RCC 7860 (cell line): ENCODE measurements around the gene NPM3.

Experiments used
- DNase-seq: peaks from one replicate; pipeline ENCODE4 v3.0.0-alpha.2; 2015; ENCODE audit warnings: low spot score
- FAIRE-seq: peaks from 2 replicates; lab custom pipeline; 2012; peaks lifted over from hg19 to GRCh38; lab: Jason Lieb, UNC

Gene NPM3

DNA sequence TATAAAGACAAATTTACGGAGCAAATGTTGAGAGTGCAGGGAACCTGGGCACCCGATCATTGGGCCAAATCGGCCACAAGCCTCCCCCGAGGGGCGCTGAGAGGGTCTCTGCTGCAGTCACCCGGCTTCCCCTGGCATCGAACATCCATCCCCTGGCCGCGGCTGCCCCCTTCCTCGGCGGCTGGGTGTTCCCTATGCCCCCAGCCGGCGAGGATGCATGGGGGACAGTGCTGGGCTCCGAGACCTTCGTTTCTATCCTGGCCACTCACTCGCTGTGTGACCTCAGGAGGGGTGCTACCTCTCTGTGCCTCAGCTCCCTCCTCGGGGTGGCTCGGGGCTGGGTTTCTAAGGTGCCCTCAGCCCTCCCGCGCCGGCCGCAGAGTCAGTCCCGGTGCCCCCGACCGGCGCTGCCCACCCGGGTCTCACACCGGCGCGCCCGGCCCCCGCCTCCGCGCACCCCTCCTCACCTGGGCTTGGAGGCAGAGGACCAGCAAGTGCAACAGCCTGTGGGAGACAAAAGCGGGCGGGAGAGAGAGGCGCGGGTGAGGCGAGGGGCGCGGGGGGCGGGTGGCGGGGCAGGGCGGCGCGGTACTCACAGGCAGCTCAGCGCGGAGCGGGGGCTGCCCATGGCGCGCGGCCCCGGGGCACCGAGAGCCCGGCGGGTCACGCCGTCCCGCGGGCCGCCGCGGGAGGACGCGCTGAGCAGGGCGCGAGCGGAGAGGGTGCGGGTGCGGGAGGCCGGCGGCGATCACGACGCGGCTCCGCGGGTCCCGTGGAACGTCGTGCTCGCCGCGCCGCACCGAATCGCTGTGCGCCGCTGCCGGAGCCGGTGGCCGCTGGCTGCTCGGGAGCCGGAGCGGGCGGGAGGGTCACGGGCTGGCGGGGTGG is 7.7 kb downstream of the NPM3 start, which contains the start of gene FGF8:
FGF8 (minus strand) TSS at position 842 of the 888 bp plus-strand sequence; CDS start at position 628, 214 bp downstream.
- no peak for DNase-seq
- no peak for FAIRE-seq

DNA sequence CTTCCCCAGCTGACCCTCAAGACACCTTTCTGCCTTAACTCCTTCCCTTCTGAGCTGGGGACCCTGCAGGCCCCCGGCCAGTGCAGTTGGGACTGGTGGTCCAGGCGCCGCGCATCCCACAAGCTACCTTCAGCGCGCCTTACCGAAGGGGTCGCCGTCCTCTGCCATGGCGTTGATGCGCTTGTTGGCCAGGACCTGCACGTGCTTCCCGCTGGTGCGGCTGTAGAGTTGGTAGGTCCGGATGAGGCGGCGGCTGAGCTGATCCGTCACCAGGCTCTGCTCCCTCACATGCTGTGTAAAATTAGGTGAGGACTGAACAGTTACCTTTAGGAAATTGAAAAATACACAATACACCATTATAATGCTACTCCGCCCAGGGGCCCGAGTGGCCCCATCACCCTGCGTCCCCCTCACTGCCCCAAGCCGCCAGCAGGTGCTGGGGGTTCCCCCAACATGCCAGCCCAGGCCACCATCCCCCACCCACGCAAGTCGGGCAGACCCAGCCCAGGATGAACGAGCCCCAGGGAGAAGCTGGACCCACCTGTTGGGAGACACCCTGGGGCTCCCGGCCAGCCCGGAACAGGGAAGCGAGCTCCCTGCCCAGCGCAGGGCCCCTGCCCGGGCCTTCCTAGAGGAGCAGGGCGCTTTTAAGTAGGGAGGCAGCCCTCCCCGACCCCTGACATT is 8.5 kb downstream of the NPM3 start:
- no peak for FAIRE-seq
- DNase-seq, result no peak

DNA sequence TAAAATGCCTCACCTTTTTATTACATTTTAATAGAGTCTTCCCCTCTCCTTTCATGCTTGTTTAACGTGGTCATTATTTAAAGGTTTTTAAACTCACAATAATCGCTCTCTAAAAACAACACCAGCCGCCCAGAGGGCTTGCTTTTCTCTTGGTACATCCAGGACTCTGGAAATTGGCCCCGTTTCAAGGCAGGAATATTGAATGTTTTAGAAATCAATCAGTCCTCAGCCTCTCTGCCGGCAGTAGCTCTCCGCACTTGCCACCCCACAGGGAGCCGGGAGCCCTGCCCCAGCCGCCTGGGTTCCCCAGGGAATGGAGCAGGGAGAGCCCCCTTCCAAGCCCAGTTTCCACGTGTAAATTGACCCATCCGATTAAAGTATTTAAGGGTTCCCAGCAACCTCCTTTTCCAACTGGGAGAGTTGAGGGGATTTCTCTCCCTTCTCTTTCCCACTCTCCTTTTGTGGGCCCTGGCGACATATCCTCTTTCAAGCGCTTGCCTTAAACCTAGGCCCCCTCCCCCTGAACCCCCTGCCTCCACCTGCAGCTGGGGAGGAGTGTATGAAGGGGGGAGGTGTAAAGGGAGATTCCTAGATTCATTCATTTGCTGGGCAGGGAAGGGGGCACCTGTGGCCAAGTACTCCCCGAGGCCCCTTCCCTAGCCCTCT is 9.2 kb downstream of the NPM3 start:
- FAIRE-seq (no peak), DNase-seq (no peak)

DNA sequence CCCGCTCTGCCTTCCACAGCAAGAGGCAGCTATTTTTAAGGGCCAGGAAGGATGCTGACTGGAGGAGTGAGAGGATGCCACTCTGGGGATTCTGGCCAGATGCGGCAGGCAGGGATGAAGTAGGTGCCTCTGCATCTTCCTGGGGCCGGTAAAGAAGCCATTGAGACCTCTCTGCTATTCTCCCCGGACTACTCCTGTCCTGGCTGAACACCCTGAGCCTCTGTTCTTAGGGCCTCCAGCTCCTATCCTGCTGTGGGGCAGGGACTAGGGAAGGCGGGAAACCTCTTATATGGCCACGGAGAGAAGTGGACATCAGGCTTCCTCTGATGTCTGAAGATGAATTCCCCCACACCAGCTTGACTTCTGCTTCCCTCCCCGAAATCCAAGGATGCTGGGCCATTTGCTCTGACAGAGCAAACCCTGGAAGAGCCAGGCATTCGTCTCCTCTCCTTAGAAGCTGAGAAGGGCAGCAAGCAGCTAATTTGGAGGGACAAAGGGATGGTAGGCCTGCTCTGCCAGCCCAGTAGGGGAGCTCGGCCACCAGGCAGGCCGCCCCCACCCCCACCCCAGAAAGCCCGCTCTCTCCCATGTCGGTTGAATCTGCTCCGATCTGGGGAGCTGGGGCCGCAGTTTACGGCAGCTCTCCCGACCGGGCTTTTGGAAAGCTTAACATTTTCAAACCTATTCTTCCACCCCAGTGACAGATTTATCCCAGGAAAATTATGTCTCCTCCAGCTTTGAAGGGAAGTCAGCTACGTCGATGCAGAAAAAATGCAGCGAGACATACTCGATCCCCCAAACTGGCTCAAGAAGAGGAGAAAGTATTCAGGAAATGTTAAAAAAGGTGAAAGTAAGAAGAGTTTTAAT is 10.1 kb downstream of the NPM3 start:
- no peak for DNase-seq

DNA sequence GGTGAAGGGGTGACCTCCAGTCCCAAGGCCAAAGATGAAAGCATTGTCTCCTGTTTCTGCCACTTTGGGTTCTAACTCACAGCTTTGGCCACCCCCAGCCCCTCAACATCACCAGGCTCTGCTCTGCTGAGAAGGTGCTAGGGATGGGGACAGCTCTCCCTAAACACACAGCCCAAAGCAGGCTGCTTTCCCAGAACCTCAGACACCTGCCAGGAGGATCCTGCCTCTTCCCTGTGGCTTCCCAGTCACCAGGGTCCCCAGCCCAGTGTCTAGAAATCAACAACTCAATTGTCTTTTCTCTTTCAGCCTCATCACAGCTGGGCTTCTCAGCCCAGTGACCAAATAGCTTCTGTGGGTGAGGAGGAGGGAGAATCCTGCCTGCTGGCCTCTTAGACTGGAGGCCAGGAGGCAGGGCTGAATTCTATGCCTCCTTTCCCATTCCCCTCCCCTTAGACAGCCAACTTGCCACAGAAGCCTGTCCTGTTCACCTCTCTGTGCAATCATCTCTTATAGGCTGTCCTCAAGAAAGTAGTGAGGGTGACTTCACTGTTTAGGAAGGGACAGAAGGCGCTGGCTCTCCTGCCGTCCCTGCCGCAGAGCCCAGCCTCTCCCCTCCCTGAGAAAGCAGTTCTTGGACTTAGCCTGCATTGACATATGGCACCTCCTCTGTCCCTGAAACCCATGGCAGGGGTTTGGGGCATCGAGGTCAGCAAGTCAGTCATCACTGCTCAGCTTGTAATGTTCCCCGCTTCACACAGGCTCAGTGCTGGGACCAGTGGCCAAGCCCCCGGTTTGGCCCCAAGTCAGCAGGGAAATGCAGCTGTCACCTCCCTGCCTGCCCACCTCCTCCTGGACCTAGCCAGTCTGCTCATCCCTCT is 11.0 kb downstream of the NPM3 start:
- FAIRE-seq (no peak), DNase-seq (no peak)

More for the DNA sequence above, 10.1 kb downstream of the NPM3 start:
- FAIRE-seq, result no peak

DNA sequence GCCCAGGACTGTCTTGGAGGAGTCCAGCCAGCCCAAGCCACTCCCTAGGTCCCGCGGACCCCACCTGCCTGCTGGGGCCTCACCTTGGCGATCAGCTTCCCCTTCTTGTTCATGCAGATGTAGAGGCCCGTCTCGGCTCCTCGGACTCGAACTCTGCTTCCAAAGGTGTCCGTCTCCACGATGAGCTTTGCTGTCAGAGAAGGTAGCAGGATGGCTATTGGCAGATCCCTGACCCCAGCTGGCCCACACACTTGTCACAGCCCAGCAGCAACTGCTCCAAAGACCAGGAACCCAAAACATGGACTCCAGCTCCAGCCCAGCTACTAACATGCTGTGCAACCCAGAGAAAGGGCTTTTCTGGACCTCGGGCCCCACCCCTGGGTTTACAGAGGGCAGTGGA is 11.9 kb downstream of the NPM3 start:
- no peak for DNase-seq

DNA sequence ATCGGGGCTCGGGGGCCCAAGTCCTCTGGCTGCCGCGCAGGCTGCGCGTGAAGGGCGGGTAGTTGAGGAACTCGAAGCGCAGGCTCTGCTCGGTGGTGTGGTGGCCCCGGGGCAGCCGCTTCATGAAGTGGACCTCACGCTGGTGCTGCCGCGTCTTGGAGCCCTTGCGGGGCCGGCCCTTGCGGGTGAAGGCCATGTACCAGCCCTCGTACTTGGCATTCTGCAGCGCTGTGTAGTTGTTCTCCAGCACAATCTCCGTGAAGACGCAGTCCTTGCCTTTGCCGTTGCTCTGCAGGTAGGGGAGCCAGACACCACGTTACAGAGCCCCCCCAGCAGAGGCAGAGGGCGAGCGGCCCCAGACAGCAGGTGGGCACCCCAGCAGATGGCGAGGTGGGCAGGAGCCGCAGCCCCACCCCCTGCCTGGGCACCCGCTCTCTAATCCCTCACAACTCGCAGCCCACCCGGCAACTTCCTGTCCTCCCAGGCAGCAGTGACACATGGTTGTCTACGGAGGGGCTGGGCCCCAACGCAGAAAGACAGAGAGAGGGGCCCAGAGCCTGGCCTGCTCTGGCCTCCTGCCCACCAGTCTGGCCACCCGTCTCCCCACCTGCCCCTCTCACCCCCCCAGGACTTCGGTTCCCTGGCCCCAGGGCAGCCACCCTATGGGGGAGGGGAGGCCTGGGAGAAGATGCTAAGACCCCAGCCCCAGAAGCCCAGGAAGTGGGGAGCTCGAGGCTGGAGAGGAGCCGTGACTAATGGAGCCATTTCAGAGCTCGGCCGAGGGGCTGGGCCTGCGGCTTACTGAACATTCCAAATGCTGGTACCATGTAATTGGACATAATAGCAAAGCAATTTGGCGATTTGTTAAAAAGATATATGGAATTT is 12.7 kb downstream of the NPM3 start:
- FAIRE-seq (no peak), DNase-seq (no peak)

More for the DNA sequence above, 11.9 kb downstream of the NPM3 start:
- FAIRE-seq, result no peak

DNA sequence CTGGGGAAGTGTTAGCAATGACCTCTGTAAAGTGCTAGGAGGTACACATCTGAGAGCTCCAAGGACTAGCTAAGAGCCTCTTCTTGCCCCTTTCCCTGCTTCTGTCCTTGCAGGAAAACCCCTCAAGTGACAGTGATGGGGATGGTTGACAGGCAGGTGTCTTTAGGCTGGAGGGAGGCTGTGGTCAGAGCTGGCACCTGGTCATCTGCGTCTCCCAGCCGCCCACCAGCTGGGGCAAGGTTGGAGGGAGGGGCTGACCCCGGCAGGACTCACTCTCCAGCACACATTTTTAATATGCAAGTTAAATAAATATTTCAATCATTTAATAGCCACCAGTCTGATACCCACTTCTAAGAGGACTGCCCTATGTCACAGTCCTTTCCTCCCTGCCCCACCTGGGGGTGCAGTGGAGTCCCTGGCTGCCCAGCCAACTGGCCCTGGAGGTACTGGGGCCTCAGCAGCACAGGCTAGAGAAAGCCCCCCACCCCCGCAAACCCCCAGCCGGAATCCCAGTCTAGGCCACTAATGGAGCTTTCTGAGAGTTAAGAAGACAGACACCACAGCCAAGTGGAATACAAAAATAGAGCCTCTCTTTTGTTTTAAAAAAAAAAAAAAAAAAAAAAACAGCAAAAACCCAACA is 13.6 kb downstream of the NPM3 start:
- DNase-seq (no peak), FAIRE-seq (no peak)

DNA sequence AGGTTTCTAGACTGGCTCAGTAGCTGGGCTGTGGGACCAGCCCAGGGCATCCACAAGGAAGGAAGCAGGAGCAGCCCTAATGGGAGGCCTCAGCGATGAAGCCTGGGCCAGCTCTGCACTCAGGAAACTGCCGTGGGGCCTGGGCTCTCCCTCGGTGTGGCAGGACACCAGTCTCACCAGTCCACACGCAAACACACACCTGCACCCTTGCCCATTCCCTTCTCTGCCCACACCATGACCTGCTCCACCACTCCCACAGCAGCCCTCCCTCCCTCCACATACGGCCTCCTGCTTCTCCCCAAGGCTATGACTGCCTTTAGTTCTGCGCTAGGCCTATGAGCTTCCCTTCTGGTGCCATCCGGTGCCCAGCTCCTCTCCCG is 14.5 kb downstream of the NPM3 start:
- FAIRE-seq (no peak), DNase-seq (no peak)

DNA sequence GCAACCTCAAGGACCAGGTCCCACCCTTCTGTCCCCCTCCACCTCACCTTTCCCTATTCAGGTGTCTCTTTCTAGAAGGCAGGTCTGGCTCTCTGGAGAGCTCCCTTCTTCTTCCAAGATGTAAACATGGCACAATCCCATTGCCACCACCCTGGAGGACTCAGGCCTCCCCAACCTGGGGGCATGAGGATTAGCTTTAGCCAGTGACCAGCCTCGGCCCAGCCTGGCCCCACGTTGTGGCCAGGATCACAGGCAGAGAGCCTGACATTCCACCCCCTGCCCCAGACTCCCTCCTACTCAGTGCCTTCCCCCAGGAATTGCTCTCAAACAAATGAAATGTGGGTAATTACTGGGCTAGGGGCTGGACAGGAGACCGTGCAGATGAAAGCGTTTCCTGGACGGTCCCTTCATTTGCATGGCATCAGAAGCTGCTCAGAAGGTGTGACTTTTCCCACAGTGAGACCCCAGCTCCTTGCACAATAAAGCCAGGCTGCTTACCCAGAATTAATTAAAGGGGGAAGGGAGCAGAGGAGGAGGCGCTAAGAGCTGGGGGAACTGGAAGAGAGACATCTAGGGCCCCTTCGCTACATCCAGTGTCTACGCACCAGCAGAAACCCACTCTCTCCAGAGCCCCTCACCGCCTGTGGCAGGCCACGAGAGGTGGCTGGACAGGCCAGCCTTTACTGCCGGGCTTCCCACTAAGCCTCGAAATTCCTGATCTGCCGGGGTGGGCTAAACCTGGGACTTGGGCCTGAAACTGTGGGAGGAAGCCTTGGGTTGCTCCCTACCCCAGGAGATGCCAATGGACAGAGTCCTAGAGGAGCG is 15.1 kb downstream of the NPM3 start:
- FAIRE-seq, result no peak
- DNase-seq, result no peak

DNA sequence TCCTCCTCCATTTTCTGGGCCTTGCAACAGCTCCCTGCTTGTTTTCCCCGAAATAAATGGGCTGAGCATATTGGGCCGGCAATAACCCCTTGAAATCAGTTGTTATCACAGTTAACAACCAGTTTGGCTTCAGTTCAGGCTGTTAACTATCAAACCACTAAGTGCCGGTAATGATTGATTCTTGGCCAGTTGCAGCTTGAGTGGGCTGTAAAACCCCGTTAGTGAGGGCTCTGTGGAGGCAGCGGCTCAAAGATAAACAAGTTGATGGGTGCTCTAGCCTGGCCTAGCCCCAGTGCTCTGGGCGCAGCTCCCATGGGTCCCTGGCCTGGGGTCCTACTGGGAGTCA is 15.7 kb downstream of the NPM3 start:
- FAIRE-seq, result no peak
- DNase-seq, result no peak

DNA sequence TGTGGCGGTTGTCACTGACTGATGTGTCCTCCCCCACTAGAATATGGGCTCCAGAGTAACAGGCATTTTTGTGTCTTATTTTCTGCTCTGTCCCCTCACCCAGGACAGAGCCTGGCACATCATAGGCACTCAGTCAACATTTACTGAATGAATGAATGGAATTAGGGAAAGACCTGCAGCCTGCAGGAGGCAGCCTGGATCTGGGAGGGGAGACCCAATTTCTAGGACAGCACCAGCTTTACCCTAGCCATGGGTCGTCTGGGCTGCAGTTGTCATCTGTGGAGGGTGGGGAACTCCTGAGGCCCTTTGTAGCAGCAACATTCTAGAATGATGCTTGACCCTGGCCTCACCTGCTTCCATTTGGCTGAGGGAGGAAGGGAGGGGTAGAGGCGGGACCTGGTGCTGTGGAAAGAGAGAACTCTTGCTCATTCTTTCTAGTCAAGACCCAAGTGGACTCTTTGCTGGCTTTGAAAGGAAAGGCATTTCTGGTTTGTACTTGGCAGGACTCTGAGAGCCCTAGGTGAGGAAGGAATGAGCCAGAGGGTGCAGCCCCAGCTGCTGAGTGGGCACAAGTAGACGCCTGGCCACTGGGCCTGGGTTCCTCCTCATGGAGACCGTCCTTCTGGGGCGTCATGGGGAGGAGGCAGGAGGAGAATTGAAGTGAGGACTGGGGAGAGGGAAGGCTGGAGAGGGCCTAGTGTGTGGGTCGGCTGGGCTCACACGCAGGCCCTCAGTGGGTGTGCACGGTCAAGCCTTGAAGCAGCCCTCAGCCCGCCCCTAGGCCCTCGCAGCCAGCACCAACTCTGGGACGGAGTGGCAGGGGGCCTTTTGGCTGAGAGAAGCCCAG is 16.3 kb downstream of the NPM3 start:
- FAIRE-seq (no peak), DNase-seq (no peak)

DNA sequence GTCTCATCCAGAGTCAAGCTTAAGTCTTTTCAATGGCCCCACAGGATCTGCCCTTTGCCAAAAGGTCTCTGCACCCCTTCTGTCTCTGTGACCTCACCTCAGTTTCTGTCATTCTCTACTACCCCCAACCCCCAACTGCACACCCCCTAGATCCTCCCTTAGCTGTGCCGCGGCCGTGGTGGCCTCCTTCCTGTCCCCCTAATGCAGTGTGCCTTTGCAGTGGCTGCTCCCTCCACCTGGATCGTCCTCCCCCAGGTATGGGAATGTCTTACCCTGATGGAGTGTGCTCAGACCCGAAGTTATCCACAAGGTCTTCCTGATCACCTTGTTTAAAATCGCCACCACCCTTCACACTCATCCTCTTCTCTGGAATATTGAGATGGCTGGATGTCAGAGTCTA is 16.9 kb downstream of the NPM3 start:
- DNase-seq (no peak), FAIRE-seq (no peak)

DNA sequence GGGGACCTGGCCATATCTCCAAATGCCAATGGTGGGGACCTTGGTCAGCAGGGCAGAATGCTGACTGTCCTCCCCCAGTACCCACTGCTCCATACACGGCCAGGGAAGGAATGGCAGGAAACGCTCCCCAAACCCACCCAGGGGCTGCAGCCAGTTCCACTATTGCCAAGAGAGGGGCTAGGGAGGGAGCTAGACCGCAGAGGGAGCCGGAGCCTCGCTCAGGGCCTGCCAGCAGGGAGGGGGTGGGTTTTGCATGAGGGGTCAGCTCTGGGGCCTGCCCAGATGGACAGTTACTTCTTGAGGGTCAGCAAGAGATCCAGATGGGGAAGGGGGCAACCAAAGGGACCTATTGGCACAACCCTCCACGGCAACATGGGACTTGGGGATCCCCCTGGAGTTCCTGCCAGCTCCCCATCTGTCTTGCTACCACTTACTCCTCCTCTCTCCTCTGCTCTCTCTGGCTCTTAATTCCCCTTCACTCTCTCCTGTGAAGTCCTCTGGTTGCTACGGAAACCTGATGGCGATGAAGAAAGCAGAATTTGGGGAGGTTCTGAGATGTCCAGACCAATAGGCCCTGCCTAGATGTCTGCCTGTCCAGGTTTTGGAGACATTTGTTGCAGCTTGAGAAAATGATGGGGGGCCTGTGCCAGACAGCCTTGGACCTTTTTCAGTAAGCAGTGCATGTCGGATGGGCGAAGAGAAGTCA is 20.0 kb downstream of the NPM3 start:
- no peak for FAIRE-seq
- no peak for DNase-seq

DNA sequence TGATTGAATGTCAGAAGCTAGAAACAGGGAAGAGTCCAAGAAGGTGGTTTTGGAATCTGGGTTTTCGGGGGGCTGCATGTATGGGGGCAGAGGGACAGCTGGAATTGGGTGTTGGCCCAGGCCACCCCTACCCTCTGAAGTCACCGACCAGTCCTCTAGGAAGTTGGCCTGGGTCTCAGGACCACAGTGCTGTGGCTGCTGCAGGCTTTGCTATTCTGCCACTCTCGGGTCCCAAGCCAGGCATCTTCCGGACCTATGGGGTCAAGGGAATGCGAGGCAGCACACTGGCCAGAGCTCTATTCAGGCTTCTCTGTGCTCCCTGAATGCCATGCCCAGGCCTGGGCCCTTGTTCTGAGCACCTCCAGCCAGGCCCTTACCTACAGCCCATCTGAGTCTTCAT is 20.5 kb downstream of the NPM3 start:
- DNase-seq (no peak), FAIRE-seq (no peak)

DNA sequence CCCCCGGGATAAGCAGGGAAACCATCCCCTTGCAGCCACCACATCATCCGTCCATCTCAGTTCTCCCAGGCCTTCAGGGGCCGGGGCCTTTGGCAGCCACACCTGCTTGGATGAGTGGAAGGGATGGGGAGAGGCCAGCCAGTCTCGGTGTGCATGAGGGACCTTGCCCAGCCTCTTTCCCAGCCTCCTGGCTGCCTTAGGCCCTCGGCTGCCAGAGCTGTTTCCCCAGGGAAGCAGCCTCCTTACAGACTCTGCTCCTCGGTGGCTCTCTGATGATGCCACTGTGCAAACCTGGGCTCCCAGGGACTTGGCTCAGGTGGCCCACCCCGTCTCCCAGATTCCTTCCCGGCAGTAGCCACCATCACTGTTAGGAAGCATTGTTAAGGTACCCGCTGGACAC is 22.0 kb downstream of the NPM3 start:
- FAIRE-seq (no peak), DNase-seq (no peak)
